ENCODE results near the gene LGALS7B. TPM values are rescaled to one million over a fixed set of nuclear protein-coding genes. Genes with fewer than 3 reads are reported as not detected.
"Not testable (repeated sequence)": the region's sequence is repeated elsewhere in the genome, so short reads cannot be mapped to it uniquely, and the experiment has no call there.

LGALS7B gene
- total and polyA plus RNA-seq, 2 of the 8 experiments (the other 6 are each of a cell fraction or from before 2014, with no cell fraction given): 3.6 TPM; not detected in 1

DNA sequence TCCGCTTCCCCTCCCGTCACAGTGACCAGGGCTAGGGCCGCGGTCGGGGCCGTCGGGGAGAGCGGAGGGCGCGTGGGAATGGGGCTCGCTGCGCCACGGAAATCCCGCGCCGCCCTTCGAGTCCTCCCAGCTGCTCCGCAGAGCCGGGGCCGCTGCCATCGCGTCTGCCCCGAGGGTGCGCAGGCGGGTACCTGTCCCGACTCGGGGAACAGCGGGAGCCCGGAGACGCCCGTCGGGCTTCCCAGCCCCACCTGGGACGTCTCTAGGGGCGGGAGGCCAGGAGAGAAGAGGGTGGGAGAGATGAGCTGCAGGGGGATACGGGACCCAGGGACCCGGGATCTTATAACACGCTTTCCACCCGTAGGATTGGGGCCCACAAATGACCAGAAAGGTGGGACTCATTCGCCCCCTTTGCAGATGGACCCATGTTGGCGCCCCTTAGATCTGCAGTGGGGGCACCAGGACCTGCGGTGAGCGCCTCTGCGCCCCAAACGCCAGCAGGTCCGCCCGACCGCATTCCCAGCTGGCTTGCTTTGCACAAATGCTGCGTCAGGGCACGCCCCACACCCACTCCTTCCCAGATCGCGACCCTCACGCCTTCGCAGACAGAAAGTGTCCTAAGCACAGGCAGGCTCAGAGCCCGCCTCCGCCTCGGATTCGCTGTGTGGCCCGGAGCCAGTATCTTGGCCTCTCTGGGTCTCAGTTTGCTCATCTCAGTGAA is 18.6 kb upstream of the LGALS7B start:
- peak; percentile 28 for FAIRE-seq
- not testable (repeated sequence) for H2BK5ac ChIP-seq (ENCODE audit: low read depth, low read length); H3K4ac ChIP-seq (replicated peaks; ENCODE audit: insufficient read length, low read depth, low read length); H2AFZ ChIP-seq (ENCODE audit: low read length); H3K14ac ChIP-seq (ENCODE audit: insufficient read length); H2BK20ac ChIP-seq (ENCODE audit: low read length); H2BK15ac ChIP-seq (ENCODE audit: low read length); H2BK12ac ChIP-seq (ENCODE audit: low read depth, low read length); DNase-seq (ENCODE audit: low read depth in 1 of 2, low spot score in 2 of 2); H3K23ac ChIP-seq (ENCODE audit: insufficient read length); H4K20me1 ChIP-seq (replicated peaks in 1 of 2; ENCODE audit: control insufficient read depth in 1 of 2, insufficient read depth in 2 of 2, low read length in 2 of 2); H3K56ac ChIP-seq (replicated peaks; ENCODE audit: insufficient read length, low read depth, low read length); H3K79me2 ChIP-seq (ENCODE audit: control insufficient read depth in 1 of 2, insufficient read depth in 2 of 2, low read length in 2 of 2); H3K27me3 ChIP-seq (replicated peaks in 1 of 4; ENCODE audit: control insufficient read depth in 3 of 4, extremely low read depth in 1 of 4, insufficient read depth in 3 of 4, low read length in 3 of 4); H3K9ac ChIP-seq (replicated peaks in 1 of 4; ENCODE audit: extremely low read depth in 1 of 4, low read depth in 3 of 4, low read length in 3 of 4); H3K4me1 ChIP-seq (replicated peaks in 1 of 4; ENCODE audit: control insufficient read depth in 3 of 4, insufficient read depth in 4 of 4, low read length in 3 of 4); H2AK5ac ChIP-seq (ENCODE audit: low read depth, low read length); H3K36me3 ChIP-seq (ENCODE audit: control insufficient read depth in 2 of 4, insufficient read depth in 4 of 4, low read length in 3 of 4); H2BK120ac ChIP-seq (replicated peaks; ENCODE audit: low read depth, low read length); H3K79me1 ChIP-seq (ENCODE audit: low read depth, low read length); H4K5ac ChIP-seq (ENCODE audit: insufficient read length, low read depth, low read length); H3K18ac ChIP-seq (ENCODE audit: extremely low read depth, low read length); H3K9me3 ChIP-seq (ENCODE audit: insufficient read depth in 2 of 2, low read depth in 1 of 2, low read length in 1 of 2); H3K23me2 ChIP-seq (ENCODE audit: low read depth, low read length); H3K27ac ChIP-seq (ENCODE audit: low read depth, low read length); H4K91ac ChIP-seq (replicated peaks; ENCODE audit: insufficient read length, low read length)
- Histone ChIP-seq H3K4me3 (ENCODE audit: extremely low read depth in 1 of 4, insufficient read depth in 2 of 4, low read depth in 3 of 4, low read length in 4 of 4) (peak overlapping the region in 1 of 4 experiments; percentile 39; a peak in 1 of 8 replicates), H3K4me2 (ENCODE audit: insufficient read depth in 1 of 2, low read depth in 2 of 2, low read length in 2 of 2) (peak overlapping the region in 1 of 2 experiments; percentile 44; a peak in 1 of 4 replicates), H4K8ac (ENCODE audit: extremely low read depth, insufficient read depth, low read length) (peak overlapping the region; percentile 95; the same call in 1 of the 2 replicates)
- CTCF ChIA-PET (ENCODE audit: partially characterized antibody): interaction anchor here (1.0 to 1.3 kb wide), 11 partner anchors 9 to 61 kb away, joined by 3 to 10 read pairs (median 4); partner anchors contain the start of gene ECH1
- POLR2A ChIA-PET (ENCODE audit: partially characterized antibody): interaction anchor here (1.0 to 1.6 kb wide), 5 partner anchors 12 to 117 kb away, joined by 3 to 6 read pairs (median 4); no protein-coding TSS in a partner anchor
- no CpG with 5 or more reads among the region's 58 CpGs for WGBS, 2 experiments (ENCODE audit: extremely low coverage in 1 of 2, insufficient coverage in 1 of 2, insufficient read length in 1 of 2, insufficient replicate concordance in 2 of 2, low coverage in 1 of 2, low lambda C conversion rate in 2 of 2, missing lambda C conversion rate in 1 of 2)

DNA sequence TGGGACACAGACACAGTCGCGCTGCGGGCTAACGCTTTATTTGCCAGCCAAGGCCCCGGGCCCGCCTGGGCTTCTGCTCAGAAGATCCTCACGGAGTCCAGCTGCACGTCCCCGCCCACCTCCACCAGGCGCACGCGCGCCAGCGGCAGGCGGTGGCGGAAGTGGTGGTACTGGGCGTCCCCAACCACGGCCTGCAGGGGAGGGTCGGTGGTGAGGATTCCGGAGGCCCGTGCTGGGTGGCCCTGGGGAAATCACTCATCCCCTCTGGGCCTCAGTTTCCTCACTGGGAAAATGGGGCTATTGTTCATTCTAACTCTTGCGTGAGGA is 18.1 kb upstream of the LGALS7B start:
- H2BK15ac ChIP-seq (ENCODE audit: low read length); H3K27ac ChIP-seq (ENCODE audit: low read depth, low read length); H3K18ac ChIP-seq (ENCODE audit: extremely low read depth, low read length); H3K79me1 ChIP-seq (ENCODE audit: low read depth, low read length); H3K27me3 ChIP-seq (replicated peaks in 1 of 4; ENCODE audit: control insufficient read depth in 3 of 4, extremely low read depth in 1 of 4, insufficient read depth in 3 of 4, low read length in 3 of 4); H3K23me2 ChIP-seq (ENCODE audit: low read depth, low read length); H4K8ac ChIP-seq (ENCODE audit: extremely low read depth, insufficient read depth, low read length); H3K79me2 ChIP-seq (ENCODE audit: control insufficient read depth in 1 of 2, insufficient read depth in 2 of 2, low read length in 2 of 2); H4K5ac ChIP-seq (ENCODE audit: insufficient read length, low read depth, low read length); H2BK5ac ChIP-seq (ENCODE audit: low read depth, low read length); FAIRE-seq; H4K91ac ChIP-seq (replicated peaks; ENCODE audit: insufficient read length, low read length); H2AFZ ChIP-seq (ENCODE audit: low read length); H3K14ac ChIP-seq (ENCODE audit: insufficient read length); H3K23ac ChIP-seq (ENCODE audit: insufficient read length); H2BK120ac ChIP-seq (replicated peaks; ENCODE audit: low read depth, low read length); CTCF ChIA-PET (ENCODE audit: partially characterized antibody); POLR2A ChIA-PET (ENCODE audit: partially characterized antibody); H3K4me3 ChIP-seq (ENCODE audit: extremely low read depth in 1 of 4, insufficient read depth in 2 of 4, low read depth in 3 of 4, low read length in 4 of 4); H2AK5ac ChIP-seq (ENCODE audit: low read depth, low read length); H3K4ac ChIP-seq (replicated peaks; ENCODE audit: insufficient read length, low read depth, low read length); H3K9ac ChIP-seq (replicated peaks in 1 of 4; ENCODE audit: extremely low read depth in 1 of 4, low read depth in 3 of 4, low read length in 3 of 4); H3K56ac ChIP-seq (replicated peaks; ENCODE audit: insufficient read length, low read depth, low read length); DNase-seq (ENCODE audit: low read depth in 1 of 2, low spot score in 2 of 2); H4K20me1 ChIP-seq (replicated peaks in 1 of 2; ENCODE audit: control insufficient read depth in 1 of 2, insufficient read depth in 2 of 2, low read length in 2 of 2); H2BK20ac ChIP-seq (ENCODE audit: low read length); H3K4me2 ChIP-seq (ENCODE audit: insufficient read depth in 1 of 2, low read depth in 2 of 2, low read length in 2 of 2); H3K4me1 ChIP-seq (replicated peaks in 1 of 4; ENCODE audit: control insufficient read depth in 3 of 4, insufficient read depth in 4 of 4, low read length in 3 of 4); H2BK12ac ChIP-seq (ENCODE audit: low read depth, low read length); H3K9me3 ChIP-seq (ENCODE audit: insufficient read depth in 2 of 2, low read depth in 1 of 2, low read length in 1 of 2); H3K36me3 ChIP-seq (ENCODE audit: control insufficient read depth in 2 of 4, insufficient read depth in 4 of 4, low read length in 3 of 4): not testable (repeated sequence)
- WGBS, 2 experiments (ENCODE audit: extremely low coverage in 1 of 2, insufficient coverage in 1 of 2, insufficient read length in 1 of 2, insufficient replicate concordance in 2 of 2, low coverage in 1 of 2, low lambda C conversion rate in 2 of 2, missing lambda C conversion rate in 1 of 2): no CpG with 5 or more reads among the region's 22 CpGs
